GM21447 (cell line): ENCODE measurements around the gene ZNF692.
"Not testable (repeated sequence)": the region's sequence is repeated elsewhere in the genome, so short reads cannot be mapped to it uniquely, and the experiment has no call there.

ENCODE experiments used
- ATAC-seq: cut with Tn5 transposase; IDR thresholded peaks from one replicate; pipeline ENCODE4 v1.9.1; 2021; ENCODE audit not compliant: unreplicated experiment

The ZNF692 gene

DNA sequence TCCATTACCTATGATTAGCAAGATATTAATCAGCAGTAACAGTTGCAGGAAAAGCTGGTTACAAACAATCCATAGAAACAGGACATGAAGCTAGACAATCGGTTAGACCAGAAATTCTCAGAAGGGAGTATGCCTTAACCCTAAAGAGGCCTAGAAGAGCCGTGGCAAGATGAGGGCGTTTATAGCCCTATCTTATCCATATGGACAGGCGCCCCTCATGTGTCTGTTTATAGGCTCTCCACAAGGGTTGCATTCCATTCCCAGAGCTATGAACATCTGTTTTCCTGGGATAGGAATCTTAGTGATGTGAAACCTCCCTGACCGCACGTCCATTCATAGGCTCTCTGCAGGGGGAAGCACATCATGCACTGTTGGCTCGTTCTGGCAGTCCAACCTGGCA, 23.5 kb upstream of the ZNF692 start:
- not testable (repeated sequence) for ATAC-seq

DNA sequence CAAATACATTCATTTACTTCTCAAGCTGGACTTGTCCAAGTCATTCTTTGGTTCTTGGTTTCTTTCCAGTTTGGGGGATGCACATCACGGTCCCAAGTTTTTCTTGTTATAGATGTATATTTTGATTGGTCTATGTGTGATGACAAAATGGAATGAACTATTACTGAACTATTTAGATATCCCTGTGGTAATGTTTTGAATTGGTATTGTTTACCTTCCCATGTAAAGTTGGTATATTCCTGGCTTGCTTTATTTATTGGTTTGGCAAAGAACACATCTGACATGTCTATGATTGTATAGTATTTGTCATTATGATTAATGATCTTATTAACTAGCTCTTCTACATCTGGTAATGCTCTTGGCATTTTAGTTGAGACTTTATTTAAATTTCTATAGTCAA, 22.4 kb upstream of the ZNF692 start:
- no peak for ATAC-seq

GRCh38 chr1:248873993-248874533, 15.2 kb upstream of the ZNF692 start:
- ATAC-seq: peak; percentile 50

DNA sequence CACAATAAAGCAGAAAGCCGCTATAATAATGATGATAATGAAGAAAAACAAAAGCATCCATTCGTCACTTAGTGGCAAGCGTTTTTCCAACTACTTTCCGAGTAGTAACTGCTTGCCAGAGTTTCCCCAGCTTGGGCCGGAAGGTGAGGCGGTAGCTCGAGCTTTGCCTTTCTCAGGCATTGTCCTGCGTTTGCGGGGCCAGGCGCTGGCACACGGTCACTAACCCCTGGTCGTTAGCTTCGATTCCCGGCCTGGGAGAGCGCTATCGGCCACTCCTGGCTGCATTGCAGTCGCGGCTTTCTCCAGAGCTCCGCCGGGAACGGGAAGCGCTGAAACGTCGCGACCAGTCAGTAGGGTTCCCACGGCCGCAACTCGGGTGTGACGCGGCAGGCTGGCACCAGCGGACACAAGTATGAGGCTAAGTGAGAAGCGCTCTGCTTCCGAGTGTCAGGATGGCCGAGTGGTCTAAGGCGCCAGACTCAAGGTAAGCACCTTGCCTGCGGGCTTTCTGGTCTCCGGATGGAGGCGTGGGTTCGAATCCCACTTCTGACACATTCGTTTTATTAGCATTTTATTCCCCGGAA, 14.6 kb upstream of the ZNF692 start:
- ATAC-seq: peak; percentile 87

DNA sequence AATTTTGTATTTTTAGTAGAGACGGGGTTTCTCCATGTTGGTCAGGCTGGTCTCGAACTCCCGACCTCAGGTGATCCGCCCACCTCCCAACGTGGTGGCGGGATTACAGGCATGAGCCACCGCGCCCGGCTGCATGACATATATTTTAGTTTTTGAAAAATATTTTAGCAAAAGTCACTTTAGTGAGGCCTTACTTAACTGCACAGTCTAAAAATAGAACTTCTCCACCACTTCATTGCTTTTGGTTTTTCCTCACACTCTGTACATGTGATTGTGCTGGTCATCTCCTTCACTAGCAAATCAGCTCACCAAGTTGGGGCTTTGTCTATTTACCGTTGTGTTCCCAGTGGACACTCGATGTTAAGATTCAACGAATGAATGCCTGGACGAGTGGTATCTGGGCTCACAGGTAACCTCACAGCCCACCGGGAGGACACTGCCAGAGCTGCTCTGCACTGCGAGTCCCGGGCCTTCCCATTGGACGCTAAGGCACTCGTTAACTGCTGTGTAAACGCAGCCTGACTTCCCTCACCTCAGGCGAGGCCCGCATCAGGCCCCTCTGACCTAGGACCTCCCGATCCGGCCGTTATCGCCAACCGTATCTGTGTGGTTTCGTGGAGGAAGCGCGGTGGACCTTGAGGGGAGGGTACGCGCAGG, 14.0 kb upstream of the ZNF692 start:
- peak; percentile 42 for ATAC-seq

DNA sequence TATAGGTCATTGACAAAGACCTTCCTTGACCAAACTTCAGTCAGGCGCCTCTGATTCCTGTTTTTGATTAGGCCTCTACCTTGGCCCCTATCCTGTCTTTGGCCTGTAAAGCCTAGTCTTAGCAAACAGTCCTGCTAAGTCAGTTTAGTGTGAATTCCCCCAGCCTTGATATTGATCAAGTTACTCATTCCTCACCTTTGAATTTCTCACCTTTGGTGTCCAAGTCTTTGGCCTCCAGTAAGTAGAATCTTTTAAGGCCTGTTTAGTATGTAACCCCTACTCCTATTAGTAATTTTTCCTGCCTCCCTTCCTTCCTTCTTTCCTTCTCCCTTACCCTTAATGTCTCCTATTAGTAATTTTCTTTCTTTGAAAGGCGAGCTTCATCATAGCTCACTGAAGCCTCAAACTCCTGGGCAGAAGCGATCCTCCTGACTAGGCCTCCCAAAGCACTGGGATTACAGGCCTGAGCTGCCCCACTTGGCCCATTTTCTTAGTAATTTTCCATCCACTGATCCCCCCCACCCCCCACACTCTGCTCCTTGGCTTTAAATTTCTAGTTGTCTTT, 13.0 kb upstream of the ZNF692 start:
- ATAC-seq: no peak

GRCh38 chr1:248862998-248863881, 4.4 kb upstream of the ZNF692 start:
- peak; percentile 53 for ATAC-seq

DNA sequence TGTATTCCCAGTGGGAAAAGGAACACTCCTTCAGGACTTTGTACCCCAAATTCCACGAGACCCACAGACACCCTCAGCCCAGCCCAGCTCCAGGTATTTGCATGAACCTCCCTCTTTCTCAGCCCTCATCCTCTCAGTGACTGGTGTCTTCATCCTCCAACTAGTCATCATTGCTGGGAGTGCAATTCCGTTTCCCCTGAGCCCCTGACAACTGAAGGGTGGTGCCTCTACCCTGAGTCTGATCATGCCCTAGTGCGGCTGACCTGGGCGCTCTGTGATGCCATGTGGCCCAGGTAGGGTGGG, 3.8 kb upstream of the ZNF692 start:
- ATAC-seq: peak; percentile 4

GRCh38 chr1:248861616-248862015, 2.7 kb upstream of the ZNF692 start:
- ATAC-seq: no peak

- no peak for ATAC-seq
Measured at GRCh38 chr1:248860007-248860406, 1.1 kb upstream of the ZNF692 start.

- peak; percentile 54 for ATAC-seq
Measured at GRCh38 chr1:248858096-248858890, 592 bp downstream of the ZNF692 start.

- peak; percentile 1 for ATAC-seq
Measured at GRCh38 chr1:248857749-248858095, 1.2 kb downstream of the ZNF692 start.

DNA sequence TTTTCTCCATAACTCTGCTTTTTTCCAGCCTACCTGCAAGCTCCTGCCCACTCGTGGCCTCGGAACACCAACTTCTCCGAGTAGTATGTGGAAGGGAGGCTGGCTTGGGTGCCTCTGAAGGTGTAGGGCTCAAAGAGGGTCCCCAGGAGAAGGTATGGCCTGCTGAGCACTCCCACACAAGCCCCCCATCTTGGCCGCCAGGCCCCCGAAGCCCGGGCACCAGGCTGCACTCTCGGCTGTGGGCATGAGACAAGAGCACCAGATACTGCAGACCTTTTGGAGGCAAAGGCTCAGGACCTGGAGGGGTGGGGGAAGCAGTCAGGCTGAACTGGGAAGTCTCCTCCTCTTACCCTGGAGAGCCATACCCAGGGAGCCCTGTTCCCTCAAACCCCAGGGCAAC, 1.7 kb downstream of the ZNF692 start:
- ATAC-seq: no peak

DNA sequence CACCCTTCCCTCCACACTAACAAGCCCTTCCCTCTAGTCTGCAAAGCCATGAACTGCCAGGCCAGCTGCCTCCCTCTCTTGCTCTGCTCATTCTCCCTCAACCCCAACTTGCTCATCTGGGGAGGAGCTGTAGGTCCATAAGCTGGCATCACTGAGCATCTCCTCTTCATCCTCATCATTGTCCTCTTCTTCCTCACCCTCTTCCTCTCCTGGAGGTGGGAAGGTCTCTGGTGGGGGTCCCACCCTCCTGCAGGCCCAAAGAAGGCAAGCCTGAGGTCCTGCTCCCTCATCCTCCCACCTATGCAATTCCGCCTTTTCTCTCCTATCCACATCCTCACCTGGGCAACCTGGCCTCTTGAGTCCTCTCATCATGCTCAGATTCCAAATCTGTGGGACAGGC, 2.7 kb downstream of the ZNF692 start:
- ATAC-seq: no peak

DNA sequence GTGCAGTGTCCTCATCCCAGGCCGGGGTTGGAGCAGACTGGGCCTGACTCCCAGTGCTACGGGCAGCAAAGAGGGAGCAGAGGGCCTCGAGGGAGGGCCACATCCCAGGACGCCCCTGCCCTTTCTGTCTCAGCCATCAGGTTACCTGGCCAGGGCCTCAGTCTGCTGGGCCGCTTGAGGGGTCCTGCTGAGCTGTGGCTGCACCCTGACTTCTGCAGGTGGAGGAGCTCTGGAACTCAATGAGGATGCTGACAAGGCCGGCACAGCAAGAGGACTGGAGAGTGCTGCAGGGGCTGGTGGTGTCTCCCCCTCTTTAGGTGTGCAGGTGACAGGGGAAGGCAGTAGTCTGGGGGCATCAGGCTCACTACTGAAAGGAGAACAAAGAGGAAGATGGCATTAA, 3.3 kb downstream of the ZNF692 start:
- no peak for ATAC-seq

- no peak for ATAC-seq
Measured at GRCh38 chr1:248853663-248854375, 5.1 kb downstream of the ZNF692 start.

DNA sequence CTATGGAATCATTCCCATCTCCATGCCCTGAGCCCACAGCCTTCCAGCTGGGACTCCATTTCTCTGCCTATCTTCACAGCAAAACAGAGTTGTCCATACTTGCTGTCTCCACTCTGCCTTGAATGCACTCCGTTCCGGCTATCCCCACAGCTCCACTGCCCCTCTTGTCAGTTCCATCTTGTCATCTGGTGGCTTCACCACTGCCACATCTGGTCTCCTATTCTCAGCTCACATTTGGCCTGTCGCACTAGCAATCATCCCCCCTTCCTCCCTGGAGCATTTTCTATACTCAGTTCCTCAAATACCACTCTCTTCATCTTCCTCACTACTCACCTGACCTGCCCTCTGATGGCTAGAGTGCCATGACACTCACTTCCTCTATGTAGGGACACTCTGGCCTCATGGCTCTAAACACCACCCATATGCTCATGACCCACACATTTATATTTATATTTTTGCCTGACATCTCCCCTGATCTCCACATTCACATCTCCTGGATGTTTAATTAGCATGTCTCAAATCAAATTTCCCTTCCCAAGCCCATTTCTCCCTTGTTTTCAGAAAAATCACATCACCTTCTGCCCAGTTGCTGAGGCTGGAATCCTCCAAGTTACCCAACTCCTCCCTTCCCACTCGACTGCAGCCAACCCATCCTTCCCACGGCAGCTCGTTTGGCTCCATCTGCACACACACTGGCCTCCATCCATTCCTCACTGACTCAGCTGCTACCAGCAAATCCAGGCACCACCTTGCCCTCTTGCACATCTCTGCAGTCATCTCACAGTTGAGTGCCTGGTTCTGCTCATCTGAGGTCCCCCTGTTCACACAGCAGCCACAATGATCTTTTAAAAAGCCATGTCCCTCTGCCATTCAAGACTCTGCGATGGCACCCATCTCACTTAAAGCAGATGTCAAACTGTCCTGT, 6.1 kb downstream of the ZNF692 start:
- no peak for ATAC-seq

DNA sequence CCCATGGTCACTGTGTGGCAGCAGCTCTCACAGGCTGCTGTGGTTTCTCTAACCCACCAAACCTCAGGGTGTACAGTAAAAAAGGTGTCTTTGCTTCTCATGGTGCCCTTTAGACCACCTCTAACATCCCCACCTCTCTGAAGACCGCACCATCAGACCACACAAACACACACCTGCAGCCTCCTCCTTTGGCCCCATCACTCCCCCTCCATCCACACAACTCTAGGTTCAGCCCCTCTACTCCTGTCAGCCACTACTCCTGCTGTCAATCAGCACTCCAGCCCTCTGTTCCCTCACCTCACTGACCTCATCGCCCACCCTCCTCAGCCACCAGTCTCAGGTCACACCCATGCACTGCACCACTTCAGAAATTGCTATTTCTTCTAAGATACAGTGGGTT, 7.5 kb downstream of the ZNF692 start:
- no peak for ATAC-seq

- no peak for ATAC-seq
Measured at GRCh38 chr1:248850536-248851251, 8.2 kb downstream of the ZNF692 start.
